ENCODE results near the gene RAB5A.

RAB5A gene

GRCh38 chr3:19959505-19959904 lies 12.6 kb downstream of the RAB5A start:
- no peak overlapping the region for H3K27ac ChIP-seq (replicated peaks)
- H3K27me3 ChIP-seq (ENCODE audit: insufficient read depth, poor library complexity, severe bottlenecking) = no peaks in the 10 kb centered on the region
- H3K4me3 ChIP-seq (replicated peaks; ENCODE audit: insufficient read depth, low read length) = no peak overlapping the region
- TF ChIP-seq GABPA (IDR thresholded peaks at IDR 0.05; ENCODE audit: low read depth) (no peak), CTCF (IDR thresholded peaks at IDR 0.05; ENCODE audit: insufficient read depth, low read length) (no peak), SPI1 (IDR thresholded peaks at IDR 0.05; ENCODE audit: borderline replicate concordance, low read depth) (no peak), POLR2AphosphoS5 (IDR thresholded peaks at IDR 0.05; ENCODE audit: low read depth) (no peak), REST (IDR thresholded peaks at IDR 0.05; ENCODE audit: insufficient replicate concordance, low read depth) (no peak)
- DNase-seq (ENCODE audit: low read depth in 1 of 2, low spot score in 1 of 2) = no peak

- DNase-seq (ENCODE audit: low read depth in 1 of 2, low spot score in 1 of 2) = no peak
- no peaks in the 10 kb centered on the region for H3K27me3 ChIP-seq (ENCODE audit: insufficient read depth, poor library complexity, severe bottlenecking)
- TF ChIP-seq POLR2AphosphoS5 (IDR thresholded peaks at IDR 0.05; ENCODE audit: low read depth) = no peak
- TF ChIP-seq GABPA (IDR thresholded peaks at IDR 0.05; ENCODE audit: low read depth) = no peak
- no peak for TF ChIP-seq CTCF (IDR thresholded peaks at IDR 0.05; ENCODE audit: insufficient read depth, low read length)
- no peak for TF ChIP-seq REST (IDR thresholded peaks at IDR 0.05; ENCODE audit: insufficient replicate concordance, low read depth)
- no peak for TF ChIP-seq SPI1 (IDR thresholded peaks at IDR 0.05; ENCODE audit: borderline replicate concordance, low read depth)
- no peak overlapping the region for H3K27ac ChIP-seq (replicated peaks)
- no peak overlapping the region for H3K4me3 ChIP-seq (replicated peaks; ENCODE audit: insufficient read depth, low read length)
Observed at GRCh38 chr3:19960696-19961095, 13.8 kb downstream of the RAB5A start.

- DNase-seq (ENCODE audit: low read depth in 1 of 2, low spot score in 1 of 2) = no peak
- TF ChIP-seq GABPA (IDR thresholded peaks at IDR 0.05; ENCODE audit: low read depth) = no peak
- no peak for TF ChIP-seq POLR2AphosphoS5 (IDR thresholded peaks at IDR 0.05; ENCODE audit: low read depth)
- TF ChIP-seq REST (IDR thresholded peaks at IDR 0.05; ENCODE audit: insufficient replicate concordance, low read depth) = no peak
- Histone ChIP-seq H3K27ac (replicated peaks) (no peak overlapping the region), H3K27me3 (ENCODE audit: insufficient read depth, poor library complexity, severe bottlenecking) (no peaks in the 10 kb centered on the region), H3K4me3 (replicated peaks; ENCODE audit: insufficient read depth, low read length) (no peak overlapping the region)
Observed at GRCh38 chr3:19961960-19962359, 15.1 kb downstream of the RAB5A start.

GRCh38 chr3:19967208-19967607 lies 20.3 kb downstream of the RAB5A start:
- Histone ChIP-seq H3K27ac (replicated peaks) (no peak overlapping the region), H3K4me3 (replicated peaks; ENCODE audit: insufficient read depth, low read length) (no peak overlapping the region), H3K27me3 (ENCODE audit: insufficient read depth, poor library complexity, severe bottlenecking) (no peaks in the 10 kb centered on the region)
- DNase-seq (ENCODE audit: low read depth in 1 of 2, low spot score in 1 of 2) = no peak
- no peak for TF ChIP-seq POLR2AphosphoS5 (IDR thresholded peaks at IDR 0.05; ENCODE audit: low read depth)
- TF ChIP-seq CTCF (IDR thresholded peaks at IDR 0.05; ENCODE audit: insufficient read depth, low read length) = no peak
- TF ChIP-seq REST (IDR thresholded peaks at IDR 0.05; ENCODE audit: insufficient replicate concordance, low read depth) = no peak
- no peak for TF ChIP-seq SPI1 (IDR thresholded peaks at IDR 0.05; ENCODE audit: borderline replicate concordance, low read depth)
- no peak for TF ChIP-seq GABPA (IDR thresholded peaks at IDR 0.05; ENCODE audit: low read depth)
